Measurements from ENCODE around the gene BECN2. TPM values are rescaled to one million over a fixed set of nuclear protein-coding genes. Genes with fewer than 3 reads are reported as not detected.

BECN2 gene
- total RNA-seq, 4 donors from 2014 or later = not detected

DNA sequence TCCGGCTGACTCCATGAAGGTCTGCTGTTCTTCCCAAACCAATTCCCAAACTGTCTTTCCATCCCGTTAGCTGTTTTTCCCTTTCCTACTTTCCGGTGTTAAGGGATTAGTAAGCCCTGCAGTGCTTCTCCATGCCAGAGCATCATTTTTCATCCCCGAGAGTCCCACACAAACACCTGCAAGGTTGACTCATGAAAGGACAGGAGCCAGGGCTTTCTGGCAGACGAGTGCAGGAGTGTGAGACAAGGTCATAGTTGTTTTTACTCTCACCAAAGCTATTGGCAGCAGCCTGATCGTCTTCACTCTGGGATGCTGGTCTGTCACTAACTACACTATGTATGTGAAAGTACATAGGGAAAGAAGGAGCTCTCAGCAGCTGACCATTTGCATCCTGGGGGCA is 10.2 kb upstream of the BECN2 start:
- TF ChIP-seq, protein P1, sequence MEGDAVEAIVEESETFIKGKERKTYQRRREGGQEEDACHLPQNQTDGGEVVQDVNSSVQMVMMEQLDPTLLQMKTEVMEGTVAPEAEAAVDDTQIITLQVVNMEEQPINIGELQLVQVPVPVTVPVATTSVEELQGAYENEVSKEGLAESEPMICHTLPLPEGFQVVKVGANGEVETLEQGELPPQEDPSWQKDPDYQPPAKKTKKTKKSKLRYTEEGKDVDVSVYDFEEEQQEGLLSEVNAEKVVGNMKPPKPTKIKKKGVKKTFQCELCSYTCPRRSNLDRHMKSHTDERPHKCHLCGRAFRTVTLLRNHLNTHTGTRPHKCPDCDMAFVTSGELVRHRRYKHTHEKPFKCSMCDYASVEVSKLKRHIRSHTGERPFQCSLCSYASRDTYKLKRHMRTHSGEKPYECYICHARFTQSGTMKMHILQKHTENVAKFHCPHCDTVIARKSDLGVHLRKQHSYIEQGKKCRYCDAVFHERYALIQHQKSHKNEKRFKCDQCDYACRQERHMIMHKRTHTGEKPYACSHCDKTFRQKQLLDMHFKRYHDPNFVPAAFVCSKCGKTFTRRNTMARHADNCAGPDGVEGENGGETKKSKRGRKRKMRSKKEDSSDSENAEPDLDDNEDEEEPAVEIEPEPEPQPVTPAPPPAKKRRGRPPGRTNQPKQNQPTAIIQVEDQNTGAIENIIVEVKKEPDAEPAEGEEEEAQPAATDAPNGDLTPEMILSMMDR (IDR thresholded peaks at IDR 0.05; ENCODE audit: low read depth) = no peak

DNA sequence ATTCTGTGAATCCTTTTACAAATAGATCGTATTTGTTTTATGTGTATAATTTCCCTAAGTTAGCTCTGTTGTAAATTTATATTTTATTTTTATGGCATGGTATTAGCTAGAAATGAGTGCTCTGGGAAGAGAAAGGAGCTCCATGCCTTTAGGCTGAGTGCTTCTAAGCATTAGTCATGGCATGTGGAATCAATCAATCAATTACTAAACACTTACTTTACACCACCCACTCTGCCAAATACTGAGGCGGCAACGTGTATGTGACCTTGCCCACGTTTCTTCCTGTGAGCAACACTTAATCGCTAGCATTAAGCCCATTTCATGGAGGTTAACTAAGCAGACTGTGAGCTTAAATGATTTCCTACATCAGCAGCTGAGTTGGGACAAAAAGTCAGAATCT is 7.2 kb upstream of the BECN2 start:
- TF ChIP-seq, protein P1 (IDR thresholded peaks at IDR 0.05; ENCODE audit: low read depth) = no peak

DNA sequence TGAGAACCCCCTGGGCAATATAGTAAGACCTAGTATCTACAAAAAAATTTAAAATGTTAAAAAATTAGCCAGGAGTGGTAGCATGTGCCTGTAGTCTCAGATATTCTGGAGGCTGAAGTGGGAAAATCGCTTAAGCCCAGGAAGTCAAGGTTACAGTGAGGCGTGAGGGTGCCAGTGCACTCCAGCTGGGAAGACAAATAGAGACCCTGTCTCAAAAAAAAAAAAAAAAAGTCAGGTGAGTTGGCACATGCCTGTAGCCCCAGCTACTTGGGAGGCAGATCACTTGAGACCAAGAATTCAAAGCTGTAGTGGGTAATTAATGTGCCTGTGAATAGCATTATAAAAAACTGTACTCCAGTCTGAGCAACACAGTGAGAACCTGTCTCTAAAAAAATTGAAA is 4.6 kb downstream of the BECN2 start:
- TF ChIP-seq, protein P1 (IDR thresholded peaks at IDR 0.05; ENCODE audit: low read depth) = no peak

DNA sequence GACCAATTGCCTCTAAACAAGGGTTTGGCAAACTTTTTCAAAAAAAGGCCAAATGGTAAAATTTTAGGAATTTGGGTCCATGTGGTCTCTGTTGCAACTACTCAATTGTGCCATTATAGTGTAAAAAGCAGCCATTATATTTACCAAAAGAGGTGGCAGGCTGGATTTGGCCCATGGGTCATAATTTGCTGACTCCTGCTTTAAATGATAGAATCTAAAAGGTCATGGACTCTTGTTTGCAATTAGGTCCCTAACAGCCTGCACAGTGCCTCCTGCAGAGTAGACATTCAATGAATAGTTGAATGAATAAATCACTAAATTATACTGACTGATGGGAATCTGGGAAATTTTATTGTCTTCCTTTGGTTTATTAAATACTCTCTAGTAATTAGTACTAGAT is 6.2 kb downstream of the BECN2 start:
- TF ChIP-seq, protein P1 (IDR thresholded peaks at IDR 0.05; ENCODE audit: low read depth) = no peak

DNA sequence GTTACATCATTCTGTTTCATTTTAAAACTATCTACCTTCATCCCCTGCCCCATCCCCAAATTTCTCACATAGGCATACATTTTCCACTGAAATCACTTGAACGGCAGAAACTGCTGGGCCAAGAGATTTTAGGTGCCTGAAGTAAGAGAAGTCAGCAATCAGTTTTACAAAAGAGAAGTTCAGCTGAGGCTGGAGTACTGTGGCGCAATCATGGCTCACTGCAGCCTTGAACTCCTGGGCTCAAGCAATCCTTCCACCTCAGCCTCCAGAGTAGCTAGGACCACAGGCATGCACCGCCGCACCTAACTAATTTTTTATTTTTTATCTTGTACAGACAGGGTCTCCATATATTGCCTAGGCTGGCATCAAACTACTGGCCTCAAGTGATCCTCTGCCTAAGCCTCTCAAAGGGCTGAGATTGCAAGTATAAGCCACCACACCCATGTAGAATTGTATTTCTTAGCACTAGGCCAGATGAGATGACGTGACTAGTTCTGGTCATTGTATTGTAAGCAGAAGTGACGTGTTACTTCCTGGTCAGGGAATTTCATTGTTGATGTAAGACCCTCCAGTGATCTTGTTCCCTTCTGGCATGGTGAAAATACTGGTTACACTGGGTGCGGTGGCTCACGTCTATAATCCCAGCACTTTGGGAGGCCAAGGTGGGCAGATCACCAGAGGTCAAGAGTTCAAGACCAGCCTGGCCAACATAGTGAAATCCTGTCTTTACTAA is 7.1 kb downstream of the BECN2 start:
- TF ChIP-seq, protein P1 (IDR thresholded peaks at IDR 0.05; ENCODE audit: low read depth) = no peak

DNA sequence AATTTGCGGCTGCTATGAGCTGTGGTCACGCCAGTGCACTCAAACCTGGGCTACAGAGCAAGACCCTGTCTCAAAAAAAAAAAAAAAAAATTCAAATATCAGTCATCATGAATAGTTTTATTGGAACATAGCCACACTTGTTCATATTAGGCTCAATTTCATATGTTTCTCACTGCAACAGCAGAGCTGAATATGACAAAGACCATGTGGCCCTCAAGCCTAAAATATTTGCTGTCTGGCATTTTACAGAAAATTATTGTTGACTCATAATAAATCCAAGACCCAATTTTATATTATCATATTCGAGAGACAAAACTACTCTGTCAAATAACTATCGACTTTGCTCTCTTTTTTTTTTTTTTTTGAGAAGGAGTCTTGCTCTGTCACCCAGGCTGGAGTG is 11.0 kb downstream of the BECN2 start:
- TF ChIP-seq, protein P1 (IDR thresholded peaks at IDR 0.05; ENCODE audit: low read depth) = no peak

DNA sequence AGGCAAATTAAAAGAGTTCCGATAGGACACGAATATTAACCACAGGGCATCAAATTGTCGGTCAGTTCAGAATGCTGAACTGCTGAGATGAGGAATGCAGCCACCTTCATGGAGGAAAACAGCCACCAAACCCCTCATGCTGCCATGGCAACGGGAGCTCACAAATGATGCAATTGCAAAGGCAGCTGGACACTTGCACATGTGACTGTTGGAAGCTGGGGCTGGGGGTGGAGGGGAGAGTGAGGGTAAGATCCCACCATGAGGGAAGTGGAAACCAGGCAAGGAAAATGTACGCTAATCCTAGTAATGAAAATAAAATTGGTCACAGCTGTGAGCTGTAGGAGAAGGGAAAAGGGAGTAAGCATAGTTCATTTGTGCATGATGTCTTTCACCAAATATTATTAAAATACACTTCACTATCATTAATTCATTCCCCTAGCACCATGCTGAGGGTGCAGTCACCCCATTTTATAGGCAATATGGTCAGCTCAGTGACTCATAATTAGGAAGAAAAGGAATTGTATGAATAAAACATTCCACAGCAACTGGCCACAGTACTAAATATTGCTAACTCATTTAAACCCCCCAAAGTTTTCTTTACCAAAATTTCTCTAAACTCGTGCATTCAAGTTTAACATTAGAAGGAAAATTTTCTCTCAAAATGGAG is 15.3 kb downstream of the BECN2 start:
- TF ChIP-seq, protein P1 (IDR thresholded peaks at IDR 0.05; ENCODE audit: low read depth) = no peak
